ENCODE results near the gene ARHGEF16.

DNA sequence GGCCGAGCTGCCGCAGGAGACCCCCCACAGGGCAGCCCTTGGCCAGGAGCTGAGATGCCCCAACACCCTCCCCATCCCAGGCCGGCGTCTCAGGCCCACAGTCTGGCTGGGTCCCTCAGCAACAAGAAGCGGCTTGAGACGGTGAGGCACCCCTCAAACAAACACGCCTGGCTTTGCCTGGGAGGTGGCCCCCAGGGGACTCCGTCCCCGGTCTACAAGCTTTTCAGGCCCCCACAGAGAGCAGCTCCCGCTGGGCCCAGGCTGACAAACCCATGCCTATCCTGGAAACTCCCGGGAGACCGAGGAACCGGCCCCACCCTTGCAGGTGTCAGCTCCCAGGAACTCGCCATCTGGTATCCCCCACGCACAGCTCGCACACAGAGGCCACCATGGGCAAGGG, 67.0 kb downstream of the ARHGEF16 start:
- TF ChIP-seq, protein P1, sequence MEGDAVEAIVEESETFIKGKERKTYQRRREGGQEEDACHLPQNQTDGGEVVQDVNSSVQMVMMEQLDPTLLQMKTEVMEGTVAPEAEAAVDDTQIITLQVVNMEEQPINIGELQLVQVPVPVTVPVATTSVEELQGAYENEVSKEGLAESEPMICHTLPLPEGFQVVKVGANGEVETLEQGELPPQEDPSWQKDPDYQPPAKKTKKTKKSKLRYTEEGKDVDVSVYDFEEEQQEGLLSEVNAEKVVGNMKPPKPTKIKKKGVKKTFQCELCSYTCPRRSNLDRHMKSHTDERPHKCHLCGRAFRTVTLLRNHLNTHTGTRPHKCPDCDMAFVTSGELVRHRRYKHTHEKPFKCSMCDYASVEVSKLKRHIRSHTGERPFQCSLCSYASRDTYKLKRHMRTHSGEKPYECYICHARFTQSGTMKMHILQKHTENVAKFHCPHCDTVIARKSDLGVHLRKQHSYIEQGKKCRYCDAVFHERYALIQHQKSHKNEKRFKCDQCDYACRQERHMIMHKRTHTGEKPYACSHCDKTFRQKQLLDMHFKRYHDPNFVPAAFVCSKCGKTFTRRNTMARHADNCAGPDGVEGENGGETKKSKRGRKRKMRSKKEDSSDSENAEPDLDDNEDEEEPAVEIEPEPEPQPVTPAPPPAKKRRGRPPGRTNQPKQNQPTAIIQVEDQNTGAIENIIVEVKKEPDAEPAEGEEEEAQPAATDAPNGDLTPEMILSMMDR (tag by site-specific recombination; IDR thresholded peaks at IDR 0.05), result no peak
- TF ChIP-seq ZBTB10 (tag by site-specific recombination; IDR thresholded peaks at IDR 0.05), result no peak
- no peak for TF ChIP-seq ZNF707 (tag by site-specific recombination; IDR thresholded peaks at IDR 0.05)
- TF ChIP-seq, protein P2, sequence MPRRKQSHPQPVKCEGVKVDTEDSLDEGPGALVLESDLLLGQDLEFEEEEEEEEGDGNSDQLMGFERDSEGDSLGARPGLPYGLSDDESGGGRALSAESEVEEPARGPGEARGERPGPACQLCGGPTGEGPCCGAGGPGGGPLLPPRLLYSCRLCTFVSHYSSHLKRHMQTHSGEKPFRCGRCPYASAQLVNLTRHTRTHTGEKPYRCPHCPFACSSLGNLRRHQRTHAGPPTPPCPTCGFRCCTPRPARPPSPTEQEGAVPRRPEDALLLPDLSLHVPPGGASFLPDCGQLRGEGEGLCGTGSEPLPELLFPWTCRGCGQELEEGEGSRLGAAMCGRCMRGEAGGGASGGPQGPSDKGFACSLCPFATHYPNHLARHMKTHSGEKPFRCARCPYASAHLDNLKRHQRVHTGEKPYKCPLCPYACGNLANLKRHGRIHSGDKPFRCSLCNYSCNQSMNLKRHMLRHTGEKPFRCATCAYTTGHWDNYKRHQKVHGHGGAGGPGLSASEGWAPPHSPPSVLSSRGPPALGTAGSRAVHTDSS (tag by site-specific recombination; IDR thresholded peaks at IDR 0.05), result no peak
- no peak for TF ChIP-seq ZEB2 (tag by site-specific recombination; IDR thresholded peaks at IDR 0.05)
- no peak for TF ChIP-seq ZNF624 (tag by site-specific recombination; IDR thresholded peaks at IDR 0.05)
- TF ChIP-seq, protein P3, sequence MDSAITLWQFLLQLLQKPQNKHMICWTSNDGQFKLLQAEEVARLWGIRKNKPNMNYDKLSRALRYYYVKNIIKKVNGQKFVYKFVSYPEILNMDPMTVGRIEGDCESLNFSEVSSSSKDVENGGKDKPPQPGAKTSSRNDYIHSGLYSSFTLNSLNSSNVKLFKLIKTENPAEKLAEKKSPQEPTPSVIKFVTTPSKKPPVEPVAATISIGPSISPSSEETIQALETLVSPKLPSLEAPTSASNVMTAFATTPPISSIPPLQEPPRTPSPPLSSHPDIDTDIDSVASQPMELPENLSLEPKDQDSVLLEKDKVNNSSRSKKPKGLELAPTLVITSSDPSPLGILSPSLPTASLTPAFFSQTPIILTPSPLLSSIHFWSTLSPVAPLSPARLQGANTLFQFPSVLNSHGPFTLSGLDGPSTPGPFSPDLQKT (IDR thresholded peaks at IDR 0.05; ENCODE audit: borderline replicate concordance, low read depth, low read length), result no peak
- TF ChIP-seq ZBTB8A (tag by site-specific recombination; IDR thresholded peaks at IDR 0.05), result no peak
- no peak for TF ChIP-seq PBX3 (CRISPR knock-in tag; IDR thresholded peaks at IDR 0.05)
- no peak for TF ChIP-seq ZNF768 (tag by site-specific recombination; IDR thresholded peaks at IDR 0.05)
